A549 (cell line): ENCODE measurements around the gene TAF4. TPM values are rescaled to one million over a fixed set of nuclear protein-coding genes. Genes with fewer than 3 reads are reported as not detected.
A peak's percentile ranks its signal among the peaks of the same experiment; 100 is the strongest.

Experiments used
- ATAC-seq, 2 experiments: fragments of 200-7000 bp in 1 of 2; fragments of >200 bp in 1 of 2; cut with Nextera tagmentation in 1 of 2; cut with Tn5 transposase in 1 of 2; 3 replicates each; pipeline versions ENCODE4 v1.8.0 to v1.9.1; 2018 to 2020; ENCODE audit warnings: mild to moderate bottlenecking in 1 of 2, moderate library complexity in 1 of 2
- CTCF ChIA-PET: fragments of 300-600 bp; sonication (Branson Sonifier 250); formaldehyde crosslinking; extraction: SDS; loops from one replicate; lab custom pipeline; 2021; ENCODE audit warnings: antibody characterized with exemption, inconsistent platforms; lab: Yijun Ruan, JAX
- POLR2A ChIA-PET: fragments of 350-600 bp; formaldehyde crosslinking; extraction: SDS; loops from one replicate; lab custom pipeline; 2021; ENCODE audit warnings: antibody characterized with exemption, inconsistent platforms; lab: Yijun Ruan, JAX
- DNase-seq, 2 experiments: peaks; one replicate each; pipeline versions ENCODE4 v3.0.0 to v3.0.0-alpha.2; 2011 to 2016; ENCODE audit warnings: low read depth in 1 of 2, low spot score in 1 of 2
- FAIRE-seq: peaks from 2 replicates; lab custom pipeline; 2011; peaks lifted over from hg19 to GRCh38; lab: Jason Lieb, UNC
- H3K27ac ChIP-seq, 2 experiments: fragments of >200 bp; sonication (Bioruptor Twin); formaldehyde crosslinking; 3 replicates each; pipeline ENCODE4 v1.5.1; 2016 to 2017
- H3K4me1 ChIP-seq: fragments of >200 bp; sonication (Bioruptor Twin); formaldehyde crosslinking; 3 replicates; pipeline ENCODE4 v1.6.1; 2016
- H3K4me2 ChIP-seq: fragments of >200 bp; sonication (Bioruptor Twin); formaldehyde crosslinking; 3 replicates; pipeline ENCODE4 v1.6.1; 2016
- H3K4me3 ChIP-seq: fragments of >200 bp; sonication (Bioruptor Twin); formaldehyde crosslinking; 3 replicates; pipeline ENCODE4 v1.5.1; 2016
- H3K9me3 ChIP-seq: fragments of >200 bp; sonication (Bioruptor Twin); formaldehyde crosslinking; 3 replicates; pipeline ENCODE4 v1.6.1; 2016
- ATOH8 ChIP-seq: fragments of 250-450 bp; sonication (Bioruptor Pico); IDR thresholded peaks from 2 replicates; pipeline ENCODE4 v1.5.0; 2020; ENCODE audit warnings: low read depth, mild to moderate bottlenecking, moderate library complexity
- EHMT2 ChIP-seq: fragments of 200-600 bp; sonication (generic); IDR thresholded peaks from 2 replicates; pipeline ENCODE4 v1.6.1; 2016; ENCODE audit warnings: antibody characterized with exemption, low read depth, mild to moderate bottlenecking, moderate library complexity
- ELK1 ChIP-seq: fragments of 150-350 bp; IDR thresholded peaks from 2 replicates; pipeline ENCODE4 v1.6.1; 2014; ENCODE audit warnings: low read depth, mild to moderate bottlenecking, low read length
- FOXS1 ChIP-seq: fragments of 250-450 bp; sonication (Bioruptor Pico); IDR thresholded peaks from 2 replicates; pipeline ENCODE4 v1.5.0; 2020; ENCODE audit warnings: mild to moderate bottlenecking, moderate library complexity
- GATA3 ChIP-seq: IDR thresholded peaks from 2 replicates; pipeline ENCODE4 v1.6.1; 2012; ENCODE audit warnings: borderline replicate concordance
- HEYL ChIP-seq: fragments of 250-450 bp; sonication (Bioruptor Pico); IDR thresholded peaks from 2 replicates; pipeline ENCODE4 v1.8.0; 2021; ENCODE audit warnings: mild to moderate bottlenecking, moderate library complexity
- HOXB13 ChIP-seq: fragments of 250-450 bp; sonication (Bioruptor Pico); IDR thresholded peaks from 2 replicates; pipeline ENCODE4 v1.5.0; 2020; ENCODE audit warnings: low read depth, mild to moderate bottlenecking, moderate library complexity
- JUN ChIP-seq, 2 experiments: fragments of >200 bp; sonication (Bioruptor Twin); formaldehyde crosslinking; IDR thresholded peaks; 2 replicates in 1 of 2; 3 replicates in 1 of 2; pipeline ENCODE4 v1.6.1; 2016 to 2017
- KDM1A ChIP-seq: fragments of 200-600 bp; sonication (generic); IDR thresholded peaks from 2 replicates; pipeline ENCODE4 v1.6.1; 2016; ENCODE audit warnings: low read depth, mild to moderate bottlenecking
- MAX ChIP-seq: IDR thresholded peaks from 2 replicates; pipeline ENCODE4 v1.6.1; 2012
- NR3C1 ChIP-seq: fragments of >200 bp; sonication (Bioruptor Twin); formaldehyde crosslinking; IDR thresholded peaks from 3 replicates; pipeline ENCODE4 v1.6.1; 2017
- PHF8 ChIP-seq: fragments of 200-600 bp; sonication (generic); IDR thresholded peaks from 2 replicates; pipeline ENCODE4 v1.6.1; 2016; ENCODE audit warnings: low read depth, mild to moderate bottlenecking, antibody characterized with exemption, moderate library complexity, borderline replicate concordance
- SREBF2 ChIP-seq: fragments of 450-650 bp; IDR thresholded peaks from 2 replicates; pipeline ENCODE4 v1.6.1; 2014; ENCODE audit warnings: mild to moderate bottlenecking, moderate library complexity
- TFCP2L1 ChIP-seq: fragments of 250-450 bp; sonication (Bioruptor Pico); IDR thresholded peaks from 2 replicates; pipeline ENCODE4 v1.5.0; 2021; ENCODE audit warnings: mild to moderate bottlenecking
- USF2 ChIP-seq: fragments of 450-650 bp; IDR thresholded peaks from 2 replicates; pipeline ENCODE4 v1.6.1; 2014; ENCODE audit warnings: antibody characterized with exemption
- WGBS: methylation state at CpG from one replicate; pipeline ENCODE4 v1.1.6; 2017; ENCODE audit errors: missing lambda C conversion rate; 5-methylcytosine and 5-hydroxymethylcytosine counted together
- polyA plus RNA-seq, 4 experiments: library from polyadenylated mRNA; depleted of rRNA in 3 of 4; stranded (reverse); fragments of >200 nt; fragmentation: RNase III in 1 of 4; extraction: RNeasy Plus Mini Kit Qiagen cat#74134 plus additional on column Dnase treatment in 1 of 4; gene quantifications; 2 replicates in 3 of 4; 3 replicates in 1 of 4; pipeline ENCODE4 v1.2.3, GENCODE V29; 2011 to 2017

TAF4 gene
- polyA plus RNA-seq, 2 of the 4 experiments (the other 2 are of a cell fraction) = 6.1 to 11.0 TPM

GRCh38 chr20:61960836-61961235 is 104.8 kb downstream of the TAF4 start:
- no peak overlapping the region for H3K4me3 ChIP-seq
- POLR2A ChIA-PET = no interaction called here
- H3K9me3 ChIP-seq = no peaks in the 10 kb centered on the region
- ATAC-seq = no peak
- TF ChIP-seq HOXB13 (CRISPR knock-in tag) = no peak
- no peak for TF ChIP-seq ELK1
- TF ChIP-seq EHMT2 = no peak
- TF ChIP-seq, all 56 proteins: peak for 0
- 69% methylated on average over 12 of the region's 12 CpGs for WGBS
- CTCF ChIA-PET = no interaction called here
- DNase-seq (no peak), FAIRE-seq (no peak)
- no peak overlapping the region for H3K4me2 ChIP-seq
- H3K27ac ChIP-seq = no peak overlapping the region
- H3K4me1 ChIP-seq = no peaks in the 10 kb centered on the region

GRCh38 chr20:61958773-61959700 is 106.6 kb downstream of the TAF4 start:
- no peaks in the 10 kb centered on the region for H3K9me3 ChIP-seq
- POLR2A ChIA-PET = no interaction called here
- H3K27ac ChIP-seq = no peak overlapping the region
- H3K4me3 ChIP-seq = no peak overlapping the region
- ATAC-seq = peak; percentile 27 to 88; a peak in 3 of 6 replicates
- no peak overlapping the region for H3K4me2 ChIP-seq
- 57% methylated on average over 22 of the region's 22 CpGs for WGBS
- CTCF ChIA-PET = interaction anchor here (1.2 kb wide), 1 partner anchor 52 kb away, joined by 4 read pairs; no protein-coding TSS in a partner anchor
- FAIRE-seq = no peak
- peak; percentile 31 to 39 for DNase-seq
- H3K4me1 ChIP-seq = no peaks in the 10 kb centered on the region
- TF ChIP-seq USF2 = 0 out of 2 replicates have a peak, but pooled peaks have one; percentile 8
- no peak for TF ChIP-seq HEYL (CRISPR knock-in tag)
- no peak for TF ChIP-seq NR3C1
- TF ChIP-seq JUN (IDR thresholded peaks at IDR 0.05) = no peak
- TF ChIP-seq ATOH8 (CRISPR knock-in tag) = no peak
- no peak for TF ChIP-seq SREBF2
- TF ChIP-seq KDM1A = no peak

- CTCF ChIA-PET = interaction anchor here (1.2 kb wide), 1 partner anchor 53 kb away, joined by 4 read pairs; no protein-coding TSS in a partner anchor
- no peak for FAIRE-seq
These were observed 107.5 kb downstream of the TAF4 start for GRCh38 chr20:61957961-61958715.

More at GRCh38 chr20:61957961-61958715, 107.5 kb downstream of the TAF4 start:
- WGBS = 54% methylated on average over 12 of the region's 12 CpGs
- POLR2A ChIA-PET = no interaction called here
- Histone ChIP-seq H3K4me2 (no peak overlapping the region), H3K27ac (no peak overlapping the region), H3K4me1 (no peaks in the 10 kb centered on the region), H3K4me3 (no peak overlapping the region), H3K9me3 (no peaks in the 10 kb centered on the region)
- TF ChIP-seq ELK1 (no peak), TFCP2L1 (no peak), GATA3 (no peak), FOXS1 (CRISPR knock-in tag) (no peak), PHF8 (no peak), MAX (no peak)
- ATAC-seq (no peak), DNase-seq (no peak)
